Natural killer cell (primary cell): ENCODE measurements around the gene PON1. TPM values are rescaled to one million over a fixed set of nuclear protein-coding genes. Genes with fewer than 3 reads are reported as not detected.

ENCODE experiments used
- ATAC-seq, 3 donors: fragments of 150-1000 bp in 2 of 3; fragments of 200-7000 bp in 1 of 3; cut with Tn5 transposase; 1 replicate in 1 of 3; 2 replicates in 2 of 3; pipeline ENCODE4 v1.10.0; 2021; ENCODE audit warnings: mild to moderate bottlenecking in 2 of 3, moderate library complexity in 2 of 3
- DNase-seq, 2 donors: peaks; one replicate each; pipeline versions ENCODE4 v3.0.0 to v3.0.0-alpha.2; 2013 to 2021; ENCODE audit warnings: mixed read lengths in 1 of 2
- H3K27ac ChIP-seq: one replicate; pipeline ENCODE4 v1.5.1; 2013; ENCODE audit warnings: mild to moderate bottlenecking, low read length
- H3K27me3 ChIP-seq: one replicate; pipeline ENCODE4 v1.6.1; 2013; ENCODE audit warnings: low read length; ENCODE audit not compliant: control insufficient read depth, insufficient read depth
- H3K36me3 ChIP-seq: one replicate; pipeline ENCODE4 v1.6.1; 2013; ENCODE audit warnings: low read length; ENCODE audit not compliant: control insufficient read depth, insufficient read depth
- H3K4me1 ChIP-seq: one replicate; pipeline ENCODE4 v1.6.1; 2013; ENCODE audit warnings: low read length; ENCODE audit not compliant: control insufficient read depth, insufficient read depth
- H3K4me3 ChIP-seq: one replicate; pipeline ENCODE4 v1.5.1; 2013; ENCODE audit warnings: low read length
- H3K9me3 ChIP-seq: one replicate; pipeline ENCODE4 v1.6.1; 2013; ENCODE audit warnings: low read length; ENCODE audit not compliant: control insufficient read depth, insufficient read depth
- H3K27ac Mint-ChIP-seq, 2 donors: one replicate each; pipeline ENCODE4 v1.8.0; 2022; ENCODE audit warnings: mild to moderate bottlenecking in 2 of 2, mixed read lengths in 2 of 2, moderate library complexity in 1 of 2
- H3K27me3 Mint-ChIP-seq, 2 donors: one replicate each; pipeline ENCODE4 v1.8.0; 2022; ENCODE audit warnings: low read depth in 2 of 2, mixed read lengths in 2 of 2
- H3K36me3 Mint-ChIP-seq: one replicate; pipeline ENCODE4 v1.8.0; 2022; ENCODE audit warnings: mixed read lengths
- H3K4me1 Mint-ChIP-seq, 2 donors: one replicate each; pipeline ENCODE4 v1.8.0; 2022; ENCODE audit warnings: mixed read lengths in 2 of 2
- H3K4me3 Mint-ChIP-seq: one replicate; pipeline ENCODE4 v1.8.0; 2022; ENCODE audit warnings: mild to moderate bottlenecking, moderate library complexity, mixed read lengths
- H3K9me3 Mint-ChIP-seq, 2 donors: one replicate each; pipeline ENCODE4 v1.8.0; 2022; ENCODE audit warnings: mixed read lengths in 2 of 2
- WGBS: methylation state at CpG from one replicate; pipeline ENCODE4 v1.1.7; 2013; ENCODE audit warnings: missing lambda C conversion rate; ENCODE audit not compliant: insufficient coverage; 5-methylcytosine and 5-hydroxymethylcytosine counted together
- intact Hi-C: fragments of 100-400 bp; cut with micrococcal nuclease; formaldehyde crosslinking; loops from one replicate; pipeline ENCODE4 v1.14.2; 2022
- total RNA-seq, 4 donors: library from RNA; stranded (reverse); fragments of 120-200 nt in 1 of 4; gene quantifications; one replicate each; pipeline versions ENCODE4 v1.2.3 to v1.2.4, GENCODE V29; 2013 to 2022
- TF ChIP-seq, protein P1 (sequence below): fragments of 200-600 bp; IDR thresholded peaks from one replicate; pipeline ENCODE4 v1.8.0; 2022; ENCODE audit warnings: antibody characterized with exemption

The PON1 gene
- total RNA-seq, 3 donors from 2014 or later (not counting 1 experiment from before 2014, with no cell fraction given) = not detected

DNA sequence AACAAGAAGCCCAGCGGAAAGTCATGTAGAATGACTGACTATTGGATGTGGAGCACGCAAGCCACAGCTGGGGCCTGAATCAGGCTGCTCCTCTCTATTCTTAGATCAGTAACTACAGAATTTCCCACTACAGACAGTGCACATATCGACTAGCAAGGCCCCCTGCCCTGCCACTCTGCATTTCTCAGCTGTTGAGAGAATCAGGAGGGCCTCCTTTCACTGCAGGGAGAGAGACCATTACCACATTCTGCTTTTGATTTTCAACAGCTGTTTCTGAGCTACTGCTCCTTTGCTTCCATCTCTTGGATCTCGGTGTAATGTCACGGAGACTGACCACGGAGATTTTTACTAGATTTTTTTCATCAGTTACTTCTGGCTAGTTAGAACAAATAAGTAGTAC lies 73.8 kb downstream of the PON1 start:
- TF ChIP-seq, protein P1, sequence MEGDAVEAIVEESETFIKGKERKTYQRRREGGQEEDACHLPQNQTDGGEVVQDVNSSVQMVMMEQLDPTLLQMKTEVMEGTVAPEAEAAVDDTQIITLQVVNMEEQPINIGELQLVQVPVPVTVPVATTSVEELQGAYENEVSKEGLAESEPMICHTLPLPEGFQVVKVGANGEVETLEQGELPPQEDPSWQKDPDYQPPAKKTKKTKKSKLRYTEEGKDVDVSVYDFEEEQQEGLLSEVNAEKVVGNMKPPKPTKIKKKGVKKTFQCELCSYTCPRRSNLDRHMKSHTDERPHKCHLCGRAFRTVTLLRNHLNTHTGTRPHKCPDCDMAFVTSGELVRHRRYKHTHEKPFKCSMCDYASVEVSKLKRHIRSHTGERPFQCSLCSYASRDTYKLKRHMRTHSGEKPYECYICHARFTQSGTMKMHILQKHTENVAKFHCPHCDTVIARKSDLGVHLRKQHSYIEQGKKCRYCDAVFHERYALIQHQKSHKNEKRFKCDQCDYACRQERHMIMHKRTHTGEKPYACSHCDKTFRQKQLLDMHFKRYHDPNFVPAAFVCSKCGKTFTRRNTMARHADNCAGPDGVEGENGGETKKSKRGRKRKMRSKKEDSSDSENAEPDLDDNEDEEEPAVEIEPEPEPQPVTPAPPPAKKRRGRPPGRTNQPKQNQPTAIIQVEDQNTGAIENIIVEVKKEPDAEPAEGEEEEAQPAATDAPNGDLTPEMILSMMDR = no peak
- Mint-ChIP-seq H3K4me1 (no peaks in the 10 kb centered on the region), H3K27ac (no peak overlapping the region), H3K4me3 (no peak overlapping the region), H3K27me3 (no peaks in the 10 kb centered on the region), H3K36me3 (no peaks in the 10 kb centered on the region), H3K9me3 (no peaks in the 10 kb centered on the region)
- no peak overlapping the region for H3K4me3 ChIP-seq
- DNase-seq (no peak), ATAC-seq (no peak)
- H3K27me3 ChIP-seq = no peaks in the 10 kb centered on the region
- no peaks in the 10 kb centered on the region for H3K36me3 ChIP-seq
- H3K9me3 ChIP-seq = no peaks in the 10 kb centered on the region
- 86% methylated on average over 6 of the region's 6 CpGs for WGBS
- intact Hi-C loops = no loop called here
- H3K27ac ChIP-seq = no peak overlapping the region
- no peaks in the 10 kb centered on the region for H3K4me1 ChIP-seq

Other genes with a start within 250 kb of the PON1 start
- gene PON3, start 71.8 kb upstream of the PON1 start, total RNA-seq = not detected
- 10 to 100 TPM; 26.6 to 35.7 (median 35.6) TPM for gene PON2, start 110.5 kb upstream of the PON1 start, total RNA-seq
- not detected for gene ASB4, start 161.4 kb upstream of the PON1 start, total RNA-seq